ENCODE results near the gene UGP2. TPM values are rescaled to one million over a fixed set of nuclear protein-coding genes. Genes with fewer than 3 reads are reported as not detected.
"Not testable (repeated sequence)": the region's sequence is repeated elsewhere in the genome, so short reads cannot be mapped to it uniquely, and the experiment has no call there.

Gene UGP2
- total RNA-seq, 4 donors from 2014 or later: 80.8 to 137 (median 103) TPM

DNA sequence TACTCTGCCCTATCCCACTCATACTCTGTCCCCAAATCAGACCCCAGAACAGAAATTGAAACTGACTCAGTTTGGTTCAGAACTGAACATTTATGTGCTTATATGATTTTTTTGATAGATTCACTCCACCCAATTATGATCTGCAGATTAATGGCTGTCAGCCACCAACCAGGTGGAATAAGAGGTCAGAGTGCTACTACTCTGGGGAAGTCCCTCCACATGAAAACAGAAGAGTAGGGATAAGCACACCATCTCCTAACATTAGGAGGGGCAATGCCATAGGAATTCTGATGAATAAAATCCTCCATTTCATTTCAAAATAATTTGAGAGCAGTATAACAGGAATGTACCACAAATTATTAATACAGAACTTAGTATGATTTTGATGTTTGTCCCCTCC is 36.3 kb upstream of the UGP2 start:
- no peak overlapping the region for H3K4me3 ChIP-seq
- DNase-seq (ENCODE audit: low spot score in 2 of 2): no peak
- H3K27me3 ChIP-seq: no peaks in the 10 kb centered on the region
- no peaks in the 10 kb centered on the region for H3K9me3 ChIP-seq
- no peak overlapping the region for H3K27ac ChIP-seq
- TF ChIP-seq, protein P1, sequence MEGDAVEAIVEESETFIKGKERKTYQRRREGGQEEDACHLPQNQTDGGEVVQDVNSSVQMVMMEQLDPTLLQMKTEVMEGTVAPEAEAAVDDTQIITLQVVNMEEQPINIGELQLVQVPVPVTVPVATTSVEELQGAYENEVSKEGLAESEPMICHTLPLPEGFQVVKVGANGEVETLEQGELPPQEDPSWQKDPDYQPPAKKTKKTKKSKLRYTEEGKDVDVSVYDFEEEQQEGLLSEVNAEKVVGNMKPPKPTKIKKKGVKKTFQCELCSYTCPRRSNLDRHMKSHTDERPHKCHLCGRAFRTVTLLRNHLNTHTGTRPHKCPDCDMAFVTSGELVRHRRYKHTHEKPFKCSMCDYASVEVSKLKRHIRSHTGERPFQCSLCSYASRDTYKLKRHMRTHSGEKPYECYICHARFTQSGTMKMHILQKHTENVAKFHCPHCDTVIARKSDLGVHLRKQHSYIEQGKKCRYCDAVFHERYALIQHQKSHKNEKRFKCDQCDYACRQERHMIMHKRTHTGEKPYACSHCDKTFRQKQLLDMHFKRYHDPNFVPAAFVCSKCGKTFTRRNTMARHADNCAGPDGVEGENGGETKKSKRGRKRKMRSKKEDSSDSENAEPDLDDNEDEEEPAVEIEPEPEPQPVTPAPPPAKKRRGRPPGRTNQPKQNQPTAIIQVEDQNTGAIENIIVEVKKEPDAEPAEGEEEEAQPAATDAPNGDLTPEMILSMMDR (IDR thresholded peaks at IDR 0.05): no peak
- TF ChIP-seq EP300 (IDR thresholded peaks at IDR 0.05) (no peak), POLR2A (IDR thresholded peaks at IDR 0.05) (no peak)
- no peaks in the 10 kb centered on the region for H3K4me1 ChIP-seq
- H3K36me3 ChIP-seq: no peaks in the 10 kb centered on the region

- H3K27ac ChIP-seq; H3K36me3 ChIP-seq; H3K4me3 ChIP-seq; H3K27me3 ChIP-seq; DNase-seq (ENCODE audit: low spot score in 2 of 2); H3K4me1 ChIP-seq; H3K9me3 ChIP-seq: not testable (repeated sequence)
- 85 to 93% methylated on average over 6 of the region's 6 CpGs for WGBS, 2 donors
Observed at GRCh38 chr2:63808036-63808435, 33.7 kb upstream of the UGP2 start.

GRCh38 chr2:63808911-63809310 is 32.8 kb upstream of the UGP2 start:
- not testable (repeated sequence) for H3K36me3 ChIP-seq; H3K9me3 ChIP-seq; H3K27ac ChIP-seq; H3K27me3 ChIP-seq; H3K4me1 ChIP-seq; H3K4me3 ChIP-seq; DNase-seq (ENCODE audit: low spot score in 2 of 2)
- WGBS, 2 donors: 93% methylated on average over 17 to 21 of the region's 29 CpGs

DNA sequence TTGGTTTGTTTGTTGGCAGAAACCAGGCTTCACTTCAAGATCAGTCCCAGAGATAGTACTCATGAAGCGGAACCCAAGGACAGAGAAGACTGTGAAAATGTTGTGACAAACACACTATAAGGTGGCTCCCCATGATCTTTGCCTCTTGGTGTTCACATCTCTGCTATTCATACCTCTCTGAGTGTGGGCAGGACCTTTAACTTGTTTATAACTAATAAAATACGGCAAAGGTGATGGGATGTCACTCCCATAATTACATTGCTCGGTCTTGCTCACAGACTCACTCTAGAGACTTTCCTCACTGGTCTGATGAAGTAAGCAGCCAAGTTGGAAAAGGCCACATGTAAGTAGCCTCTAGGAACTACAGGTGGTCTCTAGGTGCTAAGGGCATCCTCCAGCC is 30.6 kb upstream of the UGP2 start:
- H3K9me3 ChIP-seq: no peaks in the 10 kb centered on the region
- H3K27me3 ChIP-seq: no peaks in the 10 kb centered on the region
- DNase-seq (ENCODE audit: low spot score in 2 of 2): no peak
- 90 to 100% methylated on average over 3 of the region's 3 CpGs for WGBS, 2 donors
- H3K4me3 ChIP-seq: no peak overlapping the region
- H3K27ac ChIP-seq: no peak overlapping the region
- no peaks in the 10 kb centered on the region for H3K4me1 ChIP-seq
- no peaks in the 10 kb centered on the region for H3K36me3 ChIP-seq
- TF ChIP-seq POLR2A (IDR thresholded peaks at IDR 0.05) (no peak), EP300 (IDR thresholded peaks at IDR 0.05) (no peak)
- TF ChIP-seq, protein P1 (IDR thresholded peaks at IDR 0.05): no peak

GRCh38 chr2:63811870-63812269 is 29.8 kb upstream of the UGP2 start:
- not testable (repeated sequence) for DNase-seq (ENCODE audit: low spot score in 2 of 2); H3K9me3 ChIP-seq; H3K4me1 ChIP-seq; H3K27me3 ChIP-seq; H3K27ac ChIP-seq; H3K36me3 ChIP-seq; H3K4me3 ChIP-seq
- 95 to 98% methylated on average over 7 of the region's 7 CpGs for WGBS, 2 donors

- no peaks in the 10 kb centered on the region for H3K4me1 ChIP-seq
- no peak overlapping the region for H3K27ac ChIP-seq
- 73 to 89% methylated on average over 1 of the region's 1 CpG for WGBS, 2 donors
Observed at GRCh38 chr2:63814114-63814513, 27.6 kb upstream of the UGP2 start.

DNA sequence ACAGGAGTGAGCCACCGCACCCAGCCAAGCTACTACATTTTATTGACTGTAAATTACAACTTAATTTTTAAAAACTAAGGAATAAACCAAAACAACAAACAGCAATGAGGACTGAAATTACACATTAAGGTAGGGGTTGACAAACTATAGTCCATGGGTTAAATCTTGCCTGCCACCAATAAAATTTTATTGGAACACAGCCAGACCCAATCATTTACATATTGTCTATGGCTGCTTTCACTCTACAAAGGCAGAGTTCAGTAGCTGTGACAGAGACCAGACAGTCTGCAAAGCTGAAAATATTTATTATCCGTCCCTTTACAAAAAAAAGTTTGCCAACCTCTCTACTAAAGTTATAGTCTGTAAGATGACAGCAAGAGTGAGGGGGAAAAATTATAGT is 24.3 kb upstream of the UGP2 start:
- Histone ChIP-seq H3K27ac (no peak overlapping the region), H3K9me3 (no peaks in the 10 kb centered on the region), H3K27me3 (no peaks in the 10 kb centered on the region), H3K4me3 (no peak overlapping the region), H3K4me1 (peaks cover 0 to 6% (median 0%) of the 10 kb centered on the region in 4 donors), H3K36me3 (no peaks in the 10 kb centered on the region)
- 54 to 67% methylated on average over 2 of the region's 2 CpGs for WGBS, 2 donors
- TF ChIP-seq EP300 (IDR thresholded peaks at IDR 0.05) (no peak), POLR2A (IDR thresholded peaks at IDR 0.05) (no peak)
- TF ChIP-seq, protein P1 (IDR thresholded peaks at IDR 0.05): no peak
- no peak for DNase-seq (ENCODE audit: low spot score in 2 of 2)

More at GRCh38 chr2:63814114-63814513, 27.6 kb upstream of the UGP2 start:
- no peak for TF ChIP-seq POLR2A (IDR thresholded peaks at IDR 0.05)
- TF ChIP-seq EP300 (IDR thresholded peaks at IDR 0.05): no peak
- no peaks in the 10 kb centered on the region for H3K36me3 ChIP-seq
- DNase-seq (ENCODE audit: low spot score in 2 of 2): no peak
- H3K9me3 ChIP-seq: no peaks in the 10 kb centered on the region
- H3K4me3 ChIP-seq: no peak overlapping the region
- no peaks in the 10 kb centered on the region for H3K27me3 ChIP-seq

Measured in tibial nerve (tissue), 4 donors.